22Rv1 (cell line): Measurements from ENCODE around the gene CORO2B.

Experiments used
- H3K27ac ChIP-seq: fragments of 450-650 bp; 2 replicates; pipeline ENCODE4 v1.5.1; 2017
- ZFX ChIP-seq: fragments of 450-650 bp; IDR thresholded peaks from 2 replicates; pipeline ENCODE4 v1.6.1; 2017; ENCODE audit warnings: antibody characterized with exemption, borderline replicate concordance
- TF ChIP-seq, protein P1 (sequence below): fragments of 450-650 bp; IDR thresholded peaks from 2 replicates; pipeline ENCODE4 v1.5.1; 2017; ENCODE audit warnings: mild to moderate bottlenecking

CORO2B gene

DNA sequence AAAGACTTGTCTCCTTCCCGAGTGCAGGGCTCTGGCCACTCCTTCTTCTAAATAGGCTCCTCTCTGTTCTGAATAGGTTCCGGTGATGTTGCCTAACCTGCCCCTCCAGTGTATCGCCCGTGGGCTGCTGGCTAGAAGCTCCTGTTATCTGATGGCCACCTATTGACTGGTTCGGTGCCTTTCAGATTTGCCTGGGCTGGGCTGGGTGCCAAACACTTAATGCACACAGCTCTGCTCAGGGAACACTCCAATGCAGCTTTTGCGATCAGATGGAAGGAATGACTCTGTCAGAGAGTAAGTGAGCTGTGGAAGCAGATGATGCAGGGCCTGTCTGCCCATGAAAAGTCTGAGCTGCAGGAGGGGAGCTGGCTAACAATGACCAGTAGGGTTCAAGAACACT is 112.9 kb downstream of the CORO2B start:
- TF ChIP-seq ZFX, result no peak
- TF ChIP-seq, protein P1, sequence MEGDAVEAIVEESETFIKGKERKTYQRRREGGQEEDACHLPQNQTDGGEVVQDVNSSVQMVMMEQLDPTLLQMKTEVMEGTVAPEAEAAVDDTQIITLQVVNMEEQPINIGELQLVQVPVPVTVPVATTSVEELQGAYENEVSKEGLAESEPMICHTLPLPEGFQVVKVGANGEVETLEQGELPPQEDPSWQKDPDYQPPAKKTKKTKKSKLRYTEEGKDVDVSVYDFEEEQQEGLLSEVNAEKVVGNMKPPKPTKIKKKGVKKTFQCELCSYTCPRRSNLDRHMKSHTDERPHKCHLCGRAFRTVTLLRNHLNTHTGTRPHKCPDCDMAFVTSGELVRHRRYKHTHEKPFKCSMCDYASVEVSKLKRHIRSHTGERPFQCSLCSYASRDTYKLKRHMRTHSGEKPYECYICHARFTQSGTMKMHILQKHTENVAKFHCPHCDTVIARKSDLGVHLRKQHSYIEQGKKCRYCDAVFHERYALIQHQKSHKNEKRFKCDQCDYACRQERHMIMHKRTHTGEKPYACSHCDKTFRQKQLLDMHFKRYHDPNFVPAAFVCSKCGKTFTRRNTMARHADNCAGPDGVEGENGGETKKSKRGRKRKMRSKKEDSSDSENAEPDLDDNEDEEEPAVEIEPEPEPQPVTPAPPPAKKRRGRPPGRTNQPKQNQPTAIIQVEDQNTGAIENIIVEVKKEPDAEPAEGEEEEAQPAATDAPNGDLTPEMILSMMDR, result no peak
- H3K27ac ChIP-seq, result no peak overlapping the region

DNA sequence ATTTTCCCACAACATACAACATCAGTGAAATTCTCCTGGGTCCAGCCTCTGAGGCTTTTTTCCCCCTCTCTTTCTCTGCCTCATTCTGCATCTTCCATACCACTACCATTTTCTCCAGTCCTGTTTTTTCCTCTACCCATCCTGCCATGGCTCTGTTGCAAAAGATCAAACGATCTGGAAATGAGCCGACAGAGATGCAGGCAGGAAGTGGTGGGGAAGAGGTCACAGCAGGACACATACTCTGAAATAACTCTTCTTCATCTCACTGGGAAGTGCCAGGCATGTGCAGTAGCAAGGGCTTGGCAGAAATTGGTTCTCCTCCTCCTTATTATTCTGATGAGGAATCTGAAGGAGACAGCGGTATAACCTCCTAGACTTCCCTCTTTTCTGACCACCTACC is 114.3 kb downstream of the CORO2B start:
- H3K27ac ChIP-seq, result no peak overlapping the region
- no peak for TF ChIP-seq ZFX
- TF ChIP-seq, protein P1, result no peak

DNA sequence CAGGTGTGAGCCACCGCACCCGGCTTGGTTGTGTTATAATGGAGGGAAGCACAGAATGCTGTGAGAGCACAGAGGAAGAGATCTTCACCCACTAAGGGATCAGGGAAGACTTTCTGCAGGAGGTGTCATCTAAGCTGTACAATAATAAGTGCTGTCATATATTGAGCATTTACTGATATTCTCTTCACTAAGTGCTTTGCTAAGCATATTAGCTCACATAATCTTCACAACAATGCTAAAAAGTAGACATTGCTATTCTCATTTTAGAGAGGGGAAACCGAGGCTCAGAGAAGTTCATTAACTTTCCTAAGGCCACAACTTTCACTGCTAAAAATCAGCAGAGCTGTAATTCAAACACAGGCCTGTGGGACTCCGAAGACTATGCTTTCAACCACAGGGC is 115.3 kb downstream of the CORO2B start:
- TF ChIP-seq ZFX, result no peak
- TF ChIP-seq, protein P1, result no peak
- no peak overlapping the region for H3K27ac ChIP-seq

DNA sequence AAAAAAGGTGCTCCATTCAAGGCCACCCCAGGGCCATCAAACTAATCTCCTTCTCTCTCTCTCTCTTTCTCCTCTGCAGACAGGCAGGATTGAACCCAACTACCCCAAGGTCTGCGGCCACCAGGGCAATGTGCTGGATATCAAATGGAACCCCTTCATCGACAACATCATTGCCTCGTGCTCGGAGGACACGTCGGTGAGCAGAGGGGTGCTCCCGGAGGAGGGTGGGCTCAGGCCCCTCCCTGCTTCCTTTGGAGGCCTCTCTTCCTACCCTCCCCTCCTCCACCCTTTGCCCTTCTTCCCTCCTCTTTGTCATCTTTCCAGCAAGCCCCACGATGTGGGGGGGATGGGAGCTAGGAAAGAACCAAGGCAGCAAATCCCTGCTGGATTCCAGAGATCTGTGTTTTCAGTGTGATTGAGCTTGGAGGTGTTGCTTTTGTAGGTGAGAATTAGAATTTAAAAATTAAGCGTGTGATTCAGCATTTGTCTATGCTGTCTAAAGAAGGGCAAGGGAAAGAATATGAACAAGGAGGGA is 116.3 kb downstream of the CORO2B start:
- no peak overlapping the region for H3K27ac ChIP-seq
- no peak for TF ChIP-seq ZFX
- TF ChIP-seq, protein P1, result no peak

DNA sequence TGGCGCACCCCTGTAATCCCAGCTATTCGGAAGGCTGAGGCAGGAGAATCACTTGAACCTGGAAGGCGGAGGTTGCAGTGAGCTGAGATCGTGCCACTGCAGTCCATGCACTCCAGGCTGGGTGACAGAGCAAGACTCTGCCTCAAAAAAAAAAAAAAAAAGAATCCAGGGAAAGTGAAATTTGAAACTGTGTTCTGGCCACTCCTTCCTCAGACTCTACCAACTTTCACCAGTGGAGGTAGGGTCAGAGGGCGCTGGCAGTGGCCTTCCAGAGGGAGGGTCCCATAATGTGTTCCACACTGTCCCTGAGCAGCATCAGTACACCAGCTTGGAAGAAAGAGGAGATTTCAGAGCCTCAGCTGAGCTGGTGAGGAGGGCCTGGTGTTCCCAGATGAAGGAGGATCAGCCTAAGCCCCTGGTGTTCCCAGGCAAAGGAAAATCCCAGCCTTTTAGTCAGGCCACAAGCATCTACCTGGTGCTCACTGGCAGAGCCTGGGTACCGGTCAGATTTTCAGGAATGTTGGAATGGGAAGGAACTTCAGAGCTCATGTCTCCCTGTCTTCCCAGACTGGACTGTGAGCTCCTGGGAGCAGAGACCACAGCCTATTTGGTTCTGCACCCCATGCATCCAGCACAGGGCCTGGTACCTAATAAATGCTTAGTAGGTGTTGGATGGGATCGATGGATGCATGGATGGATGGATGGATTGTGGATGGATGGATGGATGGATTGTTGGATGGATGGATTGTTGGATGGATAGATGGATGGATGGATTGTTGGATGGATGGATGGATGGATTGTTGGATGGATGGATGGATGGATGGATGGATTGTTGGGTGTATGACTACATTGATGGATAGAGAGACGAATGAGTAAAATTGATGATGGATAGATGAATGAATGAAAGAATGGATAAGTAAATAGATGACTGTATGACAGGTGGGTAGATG is 117.9 kb downstream of the CORO2B start:
- H3K27ac ChIP-seq, result peak overlapping the region; percentile 56
- no peak for TF ChIP-seq ZFX
- TF ChIP-seq, protein P1, result no peak

DNA sequence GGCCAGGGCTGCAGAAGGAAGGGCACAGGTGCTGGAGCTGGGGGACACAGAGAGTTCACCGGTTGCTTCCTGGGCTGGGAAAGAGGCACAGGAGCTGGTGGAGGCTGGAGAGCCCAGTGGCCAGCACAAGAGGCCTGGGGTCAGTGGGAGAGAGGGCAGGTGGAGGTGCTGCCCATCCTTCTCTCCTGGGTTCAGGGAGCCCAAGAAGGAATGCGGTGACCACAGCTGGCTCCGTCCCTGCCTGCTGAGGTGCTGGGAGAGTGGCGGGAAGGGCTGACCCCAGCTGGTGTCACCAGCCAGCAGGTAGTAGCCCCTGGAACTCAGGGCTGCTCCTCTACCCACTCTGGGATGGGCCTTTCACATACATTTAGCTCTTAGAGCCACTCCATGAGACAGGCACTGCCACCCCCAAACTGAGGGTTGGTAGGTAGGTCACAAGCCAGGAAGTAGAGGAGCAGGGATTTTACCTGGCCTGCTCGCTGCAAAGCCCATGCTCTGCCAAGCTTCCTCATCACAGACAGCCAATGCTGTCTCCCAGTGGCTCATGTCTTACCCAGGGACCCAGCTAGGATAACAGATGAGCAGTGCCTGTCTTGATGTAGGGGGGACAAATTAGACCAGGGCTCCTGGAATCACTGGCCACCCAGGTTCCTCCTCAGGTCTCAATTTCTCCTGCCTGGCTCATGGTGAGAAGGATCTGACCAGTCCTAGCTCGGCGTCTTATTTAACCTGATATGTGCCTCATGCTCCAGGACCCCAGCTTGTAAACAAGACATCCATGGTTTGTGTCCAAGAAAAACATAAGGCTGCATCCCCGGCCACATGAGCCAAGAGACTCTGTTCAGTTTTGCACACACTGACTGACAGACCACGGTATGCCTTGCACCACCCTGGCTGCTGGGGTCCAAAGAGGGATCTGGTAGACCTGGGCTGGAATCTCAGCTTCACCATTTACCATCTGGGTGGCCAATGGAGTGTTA is 119.2 kb downstream of the CORO2B start:
- TF ChIP-seq, protein P1, result no peak
- TF ChIP-seq ZFX, result no peak
- H3K27ac ChIP-seq, result no peak overlapping the region
